Measurements from ENCODE around the gene DGKG. TPM values are rescaled to one million over a fixed set of nuclear protein-coding genes. Genes with fewer than 3 reads are reported as not detected.

DGKG gene
- total and polyA plus RNA-seq, 8 donors, result 0.12 to 26.3 (median 2.7) TPM

- Histone ChIP-seq H3K27ac (no peak overlapping the region), H3K4me3 (no peak overlapping the region), H3K4me1 (peaks cover 0 to 8% (median 0%) of the 10 kb centered on the region in 4 donors), H3K36me3 (no peaks in the 10 kb centered on the region), H3K27me3 (peaks cover 0 to 6% (median 0%) of the 10 kb centered on the region in 3 donors), H3K9me3 (no peaks in the 10 kb centered on the region)
- intact Hi-C loops (cut with DNase I; ENCODE audit: low total_unique reads), result no loop called here
- WGBS, 5 donors, result 73 to 84% (median 80%) methylated on average over 4 of the region's 4 CpGs
- no peak for DNase-seq
- no peak for TF ChIP-seq EP300 (IDR thresholded peaks at IDR 0.05)
- TF ChIP-seq POLR2AphosphoS5 (IDR thresholded peaks at IDR 0.05), result no peak
- TF ChIP-seq POLR2A (IDR thresholded peaks at IDR 0.05), result no peak
- TF ChIP-seq, protein P1, sequence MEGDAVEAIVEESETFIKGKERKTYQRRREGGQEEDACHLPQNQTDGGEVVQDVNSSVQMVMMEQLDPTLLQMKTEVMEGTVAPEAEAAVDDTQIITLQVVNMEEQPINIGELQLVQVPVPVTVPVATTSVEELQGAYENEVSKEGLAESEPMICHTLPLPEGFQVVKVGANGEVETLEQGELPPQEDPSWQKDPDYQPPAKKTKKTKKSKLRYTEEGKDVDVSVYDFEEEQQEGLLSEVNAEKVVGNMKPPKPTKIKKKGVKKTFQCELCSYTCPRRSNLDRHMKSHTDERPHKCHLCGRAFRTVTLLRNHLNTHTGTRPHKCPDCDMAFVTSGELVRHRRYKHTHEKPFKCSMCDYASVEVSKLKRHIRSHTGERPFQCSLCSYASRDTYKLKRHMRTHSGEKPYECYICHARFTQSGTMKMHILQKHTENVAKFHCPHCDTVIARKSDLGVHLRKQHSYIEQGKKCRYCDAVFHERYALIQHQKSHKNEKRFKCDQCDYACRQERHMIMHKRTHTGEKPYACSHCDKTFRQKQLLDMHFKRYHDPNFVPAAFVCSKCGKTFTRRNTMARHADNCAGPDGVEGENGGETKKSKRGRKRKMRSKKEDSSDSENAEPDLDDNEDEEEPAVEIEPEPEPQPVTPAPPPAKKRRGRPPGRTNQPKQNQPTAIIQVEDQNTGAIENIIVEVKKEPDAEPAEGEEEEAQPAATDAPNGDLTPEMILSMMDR (IDR thresholded peaks at IDR 0.05), result no peak
Measured at GRCh38 chr3:186352369-186352768, 9.7 kb downstream of the DGKG start.

DNA sequence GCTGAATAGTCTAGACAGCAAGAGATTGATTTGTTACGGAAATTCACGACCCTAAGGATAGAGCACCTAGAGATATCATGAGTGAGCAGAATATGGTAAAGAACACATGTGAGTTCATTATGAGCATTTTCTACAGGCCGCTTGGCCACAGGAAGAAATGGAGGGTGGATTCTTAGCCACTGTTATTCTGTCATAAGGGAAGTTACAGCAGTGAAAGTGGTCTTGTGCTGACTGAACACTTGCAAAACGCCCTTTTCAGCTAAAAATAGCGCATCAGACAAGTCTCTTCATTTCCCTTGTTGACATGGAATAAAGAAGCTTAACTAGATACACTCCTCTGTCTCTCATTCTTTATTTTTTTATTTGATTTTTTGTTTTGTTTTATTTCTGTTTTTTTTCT lies 19.8 kb downstream of the DGKG start:
- intact Hi-C loops (cut with DNase I; ENCODE audit: low total_unique reads), result no loop called here
- H3K9me3 ChIP-seq, result no peaks in the 10 kb centered on the region
- H3K27ac ChIP-seq, result no peak overlapping the region
- no peaks in the 10 kb centered on the region for H3K27me3 ChIP-seq
- H3K36me3 ChIP-seq, result no peaks in the 10 kb centered on the region
- WGBS, 5 donors, result 67 to 83% (median 78%) methylated on average over 5 of the region's 5 CpGs
- peak in 1 of 2 donors; percentile 23 for DNase-seq
- H3K4me1 ChIP-seq, result peaks cover 0 to 4% (median 0%) of the 10 kb centered on the region in 4 donors
- no peak overlapping the region for H3K4me3 ChIP-seq
- TF ChIP-seq EP300 (IDR thresholded peaks at IDR 0.05), result no peak
- TF ChIP-seq POLR2AphosphoS5 (IDR thresholded peaks at IDR 0.05), result no peak
- TF ChIP-seq POLR2A (IDR thresholded peaks at IDR 0.05), result no peak
- TF ChIP-seq, protein P1 (IDR thresholded peaks at IDR 0.05), result no peak

- no peak for DNase-seq
- Histone ChIP-seq H3K9me3 (no peaks in the 10 kb centered on the region), H3K27ac (no peak overlapping the region), H3K4me3 (no peak overlapping the region), H3K4me1 (peaks cover 0 to 4% (median 0%) of the 10 kb centered on the region in 4 donors), H3K27me3 (no peaks in the 10 kb centered on the region), H3K36me3 (no peaks in the 10 kb centered on the region)
- TF ChIP-seq, protein P1 (IDR thresholded peaks at IDR 0.05), result no peak
- no peak for TF ChIP-seq EP300 (IDR thresholded peaks at IDR 0.05)
- no peak for TF ChIP-seq POLR2A (IDR thresholded peaks at IDR 0.05)
- no peak for TF ChIP-seq POLR2AphosphoS5 (IDR thresholded peaks at IDR 0.05)
- intact Hi-C loops (cut with DNase I; ENCODE audit: low total_unique reads), result no loop called here
Measured at GRCh38 chr3:186340204-186340603, 21.8 kb downstream of the DGKG start.

DNA sequence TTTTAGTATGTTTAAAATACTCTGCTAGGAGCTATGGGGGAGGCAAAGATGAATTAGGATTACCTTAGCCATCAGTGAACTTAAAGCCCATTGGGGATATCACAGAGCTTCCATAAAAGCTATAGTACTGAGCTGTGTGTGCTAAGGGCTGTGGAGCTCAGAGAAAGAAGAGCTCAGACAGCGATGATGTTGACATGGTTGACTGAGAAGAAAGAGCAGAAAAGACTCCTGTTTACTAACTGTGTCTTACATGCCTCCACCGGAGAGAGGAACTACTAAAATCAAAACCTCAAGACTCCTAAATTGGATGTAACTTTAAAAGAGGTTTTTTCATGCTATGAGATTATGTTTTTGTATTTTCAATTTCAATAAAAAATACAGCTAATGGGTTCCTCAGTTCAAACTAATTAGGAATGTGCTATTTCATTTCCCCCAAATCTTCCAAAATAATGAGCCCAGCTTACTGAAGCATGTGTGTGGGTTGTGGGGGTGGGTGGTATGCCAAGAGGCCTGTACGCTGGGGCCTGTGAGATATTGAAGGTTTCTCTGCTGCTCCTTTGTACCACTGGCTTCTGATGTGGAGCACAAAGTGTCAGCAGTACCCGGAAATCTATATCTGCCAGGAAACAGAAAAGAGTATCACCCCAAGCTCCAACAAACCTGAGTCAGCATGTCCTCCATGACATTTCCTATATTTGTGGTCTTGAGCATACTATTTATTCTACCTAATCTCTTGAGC lies 22.7 kb downstream of the DGKG start:
- WGBS, 5 donors, result 65 to 81% (median 74%) methylated on average over 4 of the region's 4 CpGs
- no peaks in the 10 kb centered on the region for H3K9me3 ChIP-seq
- H3K27ac ChIP-seq, result no peak overlapping the region

DNA sequence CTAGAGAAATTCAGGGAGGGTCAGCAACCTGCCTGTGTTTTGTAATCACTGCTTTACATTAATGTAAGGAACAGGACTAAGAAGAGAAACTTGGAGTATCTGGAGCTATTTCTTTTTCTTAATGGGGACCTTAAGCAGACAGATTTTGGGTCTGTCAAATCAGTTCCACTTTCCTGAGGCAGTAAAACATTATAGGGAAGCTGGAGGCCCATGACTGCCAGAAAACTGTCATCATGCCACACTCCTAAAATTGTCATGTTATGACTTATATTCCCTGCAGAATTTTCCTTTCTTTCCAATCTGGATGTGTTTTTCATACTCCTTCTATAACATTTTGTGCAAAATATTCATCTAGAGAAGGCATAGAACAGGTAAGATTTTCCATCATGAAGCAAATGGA lies 28.8 kb downstream of the DGKG start:
- H3K27ac ChIP-seq, result no peak overlapping the region
- H3K4me1 ChIP-seq, result no peaks in the 10 kb centered on the region
- H3K36me3 ChIP-seq, result no peaks in the 10 kb centered on the region
- no peaks in the 10 kb centered on the region for H3K27me3 ChIP-seq
- no peak overlapping the region for H3K4me3 ChIP-seq
- TF ChIP-seq, protein P1 (IDR thresholded peaks at IDR 0.05), result no peak
- no peak for TF ChIP-seq EP300 (IDR thresholded peaks at IDR 0.05)
- TF ChIP-seq POLR2A (IDR thresholded peaks at IDR 0.05), result no peak
- no peak for TF ChIP-seq POLR2AphosphoS5 (IDR thresholded peaks at IDR 0.05)
- intact Hi-C loops (cut with DNase I; ENCODE audit: low total_unique reads), result no loop called here
- no peak for DNase-seq
- no peaks in the 10 kb centered on the region for H3K9me3 ChIP-seq

More for the DNA sequence above, 22.7 kb downstream of the DGKG start:
- H3K4me1 ChIP-seq, result peaks cover 0 to 4% (median 0%) of the 10 kb centered on the region in 4 donors
- no peak for DNase-seq
- no peaks in the 10 kb centered on the region for H3K27me3 ChIP-seq
- H3K4me3 ChIP-seq, result no peak overlapping the region
- H3K36me3 ChIP-seq, result no peaks in the 10 kb centered on the region
- intact Hi-C loops (cut with DNase I; ENCODE audit: low total_unique reads), result no loop called here
- TF ChIP-seq EP300 (IDR thresholded peaks at IDR 0.05), result no peak
